ENCODE measurements around the gene TEX13B. TPM values are rescaled to one million over a fixed set of nuclear protein-coding genes. Genes with fewer than 3 reads are reported as not detected.

Gene TEX13B
- total and polyA plus RNA-seq, 4 donors, result not detected

GRCh38 chrX:107935200-107935599 lies 47.0 kb downstream of the TEX13B start:
- no peak overlapping the region for H3K4me3 ChIP-seq (ENCODE audit: low read depth in 1 of 3, low read length in 3 of 3)

DNA sequence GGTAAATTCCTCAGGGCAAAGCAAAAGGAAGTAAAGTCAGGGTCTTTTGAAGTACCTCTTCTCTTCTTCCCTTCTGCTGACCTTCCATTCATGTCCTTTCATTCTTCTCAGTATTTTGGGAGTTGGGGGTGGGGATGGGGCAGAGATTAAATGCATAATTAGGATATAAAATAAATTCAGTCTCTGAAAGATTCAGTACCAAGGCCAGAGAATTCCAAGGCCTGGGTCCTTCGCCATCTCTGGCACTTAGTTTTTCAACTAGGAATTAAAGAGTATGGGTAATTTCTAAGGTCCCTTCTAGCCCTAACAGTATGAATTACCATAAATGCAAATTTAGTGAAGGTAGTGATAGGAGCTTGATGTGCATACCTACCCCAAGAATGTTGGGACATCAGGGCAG lies 47.9 kb downstream of the TEX13B start:
- Histone ChIP-seq H3K27ac (ENCODE audit: low read depth in 1 of 2, low read length in 2 of 2) (no peak overlapping the region), H3K36me3 (ENCODE audit: control insufficient read depth in 4 of 4, insufficient read depth in 3 of 4, low read depth in 1 of 4, low read length in 3 of 4) (no peaks in the 10 kb centered on the region), H3K9ac (ENCODE audit: low read depth in 1 of 2, low read length in 2 of 2) (no peak overlapping the region), H3K4me3 (ENCODE audit: low read depth in 1 of 3, low read length in 3 of 3) (no peak overlapping the region), H3K27me3 (ENCODE audit: control insufficient read depth in 4 of 4, insufficient read depth in 4 of 4, low read length in 3 of 4) (peaks cover 0 to 2% (median under 1%) of the 10 kb centered on the region in 4 donors), H3K9me3 (ENCODE audit: control insufficient read depth in 4 of 4, low read length in 3 of 4) (peaks cover 0 to 2% (median 0%) of the 10 kb centered on the region in 4 donors), H3K4me1 (ENCODE audit: control insufficient read depth in 4 of 4, insufficient read depth in 4 of 4, low read length in 3 of 4) (no peaks in the 10 kb centered on the region)
- WGBS, result 94% methylated on average over 1 of the region's 1 CpG
- TF ChIP-seq FOXA2 (IDR thresholded peaks at IDR 0.05) (no peak), FOXA1 (IDR thresholded peaks at IDR 0.05) (no peak)
- DNase-seq (ENCODE audit: low spot score), result no peak

More at GRCh38 chrX:107935200-107935599, 47.0 kb downstream of the TEX13B start:
- TF ChIP-seq GABPA (IDR thresholded peaks at IDR 0.05 in 1 of 2, conservative IDR thresholded peaks at IDR 0.05 in 1 of 2), result no peak
- TF ChIP-seq HNF4G (IDR thresholded peaks at IDR 0.05), result no peak
- TF ChIP-seq YY1 (IDR thresholded peaks at IDR 0.05), result no peak
- no peak for TF ChIP-seq HNF4A (conservative IDR thresholded peaks at IDR 0.05)
- TF ChIP-seq FOXA1 (IDR thresholded peaks at IDR 0.05), result no peak
- no peak for TF ChIP-seq RAD21 (IDR thresholded peaks at IDR 0.05)
- TF ChIP-seq RXRA (IDR thresholded peaks at IDR 0.05), result no peak
- TF ChIP-seq, protein P1, sequence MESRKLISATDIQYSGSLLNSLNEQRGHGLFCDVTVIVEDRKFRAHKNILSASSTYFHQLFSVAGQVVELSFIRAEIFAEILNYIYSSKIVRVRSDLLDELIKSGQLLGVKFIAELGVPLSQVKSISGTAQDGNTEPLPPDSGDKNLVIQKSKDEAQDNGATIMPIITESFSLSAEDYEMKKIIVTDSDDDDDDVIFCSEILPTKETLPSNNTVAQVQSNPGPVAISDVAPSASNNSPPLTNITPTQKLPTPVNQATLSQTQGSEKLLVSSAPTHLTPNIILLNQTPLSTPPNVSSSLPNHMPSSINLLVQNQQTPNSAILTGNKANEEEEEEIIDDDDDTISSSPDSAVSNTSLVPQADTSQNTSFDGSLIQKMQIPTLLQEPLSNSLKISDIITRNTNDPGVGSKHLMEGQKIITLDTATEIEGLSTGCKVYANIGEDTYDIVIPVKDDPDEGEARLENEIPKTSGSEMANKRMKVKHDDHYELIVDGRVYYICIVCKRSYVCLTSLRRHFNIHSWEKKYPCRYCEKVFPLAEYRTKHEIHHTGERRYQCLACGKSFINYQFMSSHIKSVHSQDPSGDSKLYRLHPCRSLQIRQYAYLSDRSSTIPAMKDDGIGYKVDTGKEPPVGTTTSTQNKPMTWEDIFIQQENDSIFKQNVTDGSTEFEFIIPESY (IDR thresholded peaks at IDR 0.05), result no peak
- TF ChIP-seq REST (IDR thresholded peaks at IDR 0.05), result no peak
- TF ChIP-seq TAF1 (conservative IDR thresholded peaks at IDR 0.05), result no peak
- TF ChIP-seq SP1 (IDR thresholded peaks at IDR 0.05), result no peak
- Histone ChIP-seq H3K27me3 (ENCODE audit: control insufficient read depth in 4 of 4, insufficient read depth in 4 of 4, low read length in 3 of 4) (peaks cover 0 to 2% (median under 1%) of the 10 kb centered on the region in 4 donors), H3K27ac (ENCODE audit: low read depth in 1 of 2, low read length in 2 of 2) (no peak overlapping the region), H3K4me1 (ENCODE audit: control insufficient read depth in 4 of 4, insufficient read depth in 4 of 4, low read length in 3 of 4) (no peaks in the 10 kb centered on the region), H3K9ac (ENCODE audit: low read depth in 1 of 2, low read length in 2 of 2) (no peak overlapping the region), H3K9me3 (ENCODE audit: control insufficient read depth in 4 of 4, low read length in 3 of 4) (peaks cover 0 to 2% (median 0%) of the 10 kb centered on the region in 4 donors), H3K36me3 (ENCODE audit: control insufficient read depth in 4 of 4, insufficient read depth in 3 of 4, low read depth in 1 of 4, low read length in 3 of 4) (no peaks in the 10 kb centered on the region)
- 61% methylated on average over 7 of the region's 7 CpGs for WGBS
- DNase-seq (ENCODE audit: low spot score), result no peak

Other genes with a start within 250 kb of the TEX13B start
- gene TSC22D3, start 206.6 kb downstream of the TEX13B start, total RNA-seq, result 10 to 100 TPM; 10.5 to 66.2 TPM
- 100 to 1,000 TPM in 1 of 2 donors, 10 to 100 TPM in 1; 30.1 to 128 TPM for gene TSC22D3, start 206.6 kb downstream of the TEX13B start, polyA plus RNA-seq
- gene NCBP2L, start 204.6 kb downstream of the TEX13B start, total RNA-seq, result under 1 TPM in 1 of 2 donors, not detected in 1; 0.08 TPM
- under 1 TPM; 0.02 to 0.24 TPM for gene NCBP2L, start 204.6 kb downstream of the TEX13B start, polyA plus RNA-seq
- 10 to 100 TPM in 1 of 2 donors, 1 to 10 TPM in 1; 3.7 to 12.2 TPM for gene MID2, start 156.5 kb downstream of the TEX13B start, total RNA-seq
- gene MID2, start 156.5 kb downstream of the TEX13B start, polyA plus RNA-seq, result 1 to 10 TPM; 2.2 to 3.6 TPM
- gene VSIG1, start 62.7 kb upstream of the TEX13B start, total RNA-seq, result not detected
- gene VSIG1, start 62.7 kb upstream of the TEX13B start, polyA plus RNA-seq, result not detected
- 10 to 100 TPM; 20.3 to 21.9 TPM for gene PSMD10, start 109.2 kb upstream of the TEX13B start, total RNA-seq
- 10 to 100 TPM; 17.7 to 17.8 TPM for gene PSMD10, start 109.2 kb upstream of the TEX13B start, polyA plus RNA-seq
- gene ATG4A, start 109.4 kb upstream of the TEX13B start, total RNA-seq, result 10 to 100 TPM; 18.4 to 19.8 TPM
- 10 to 100 TPM; 11.7 to 14.9 TPM for gene ATG4A, start 109.4 kb upstream of the TEX13B start, polyA plus RNA-seq

Measured in liver (tissue), 9 donors.